Bone marrow (tissue), 2 donors: ENCODE data around the gene AMMECR1.
"Not testable (repeated sequence)": the region's sequence is repeated elsewhere in the genome, so short reads cannot be mapped to it uniquely, and the experiment has no call there.

Source experiments
- DNase-seq, 2 donors: peaks; one replicate each; lab custom pipeline; 2025; lab: John Stamatoyannopoulos, UW

AMMECR1 gene

DNA sequence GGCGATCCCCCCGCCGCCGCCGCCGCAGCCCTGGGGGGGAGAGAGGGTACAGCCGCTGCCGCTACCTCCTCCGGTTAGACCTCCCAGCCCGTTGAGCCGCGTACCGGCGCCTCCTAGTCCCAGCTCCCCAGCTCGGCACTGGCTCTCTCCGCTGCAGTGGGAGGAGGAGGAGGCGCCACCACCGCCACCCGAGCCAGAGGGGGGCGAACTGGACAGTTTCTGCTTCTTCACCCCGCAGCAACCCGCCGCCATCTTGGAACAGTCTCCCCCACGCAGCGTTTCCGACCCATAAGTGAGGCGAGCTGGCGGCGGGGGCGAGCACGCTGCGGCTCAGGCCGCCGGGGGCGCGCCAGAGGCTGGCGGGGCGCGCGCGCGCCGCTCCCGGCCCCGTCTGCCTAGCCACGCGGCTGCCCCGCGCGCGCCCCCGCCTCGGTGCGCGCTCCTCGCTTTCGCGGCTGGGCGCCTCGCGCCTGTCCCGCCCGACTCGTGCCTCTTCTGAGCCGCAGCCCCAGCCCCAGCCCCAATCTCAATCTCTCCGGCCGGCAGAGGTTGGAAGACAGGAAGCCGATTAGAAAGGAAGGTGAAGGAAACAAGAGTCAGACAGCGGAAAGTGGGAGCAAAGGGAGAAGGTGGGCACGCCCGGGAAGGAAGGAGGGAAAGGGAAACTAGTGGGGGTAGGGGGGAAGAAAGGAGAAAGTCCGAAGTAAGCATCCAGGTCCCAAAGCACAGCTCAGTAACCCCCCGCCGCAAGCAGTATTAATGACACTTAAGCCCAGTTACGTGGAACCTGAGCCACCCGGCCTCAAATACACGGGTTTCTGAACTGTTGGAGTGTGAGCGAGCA is at the start of gene AMMECR1:
Gene AMMECR1, minus strand, starts transcription at position 266 of the 844 bp plus-strand sequence. Its CDS starts 14 bp downstream, at position 252.
- peak; percentile 34 to 70 for DNase-seq

DNA sequence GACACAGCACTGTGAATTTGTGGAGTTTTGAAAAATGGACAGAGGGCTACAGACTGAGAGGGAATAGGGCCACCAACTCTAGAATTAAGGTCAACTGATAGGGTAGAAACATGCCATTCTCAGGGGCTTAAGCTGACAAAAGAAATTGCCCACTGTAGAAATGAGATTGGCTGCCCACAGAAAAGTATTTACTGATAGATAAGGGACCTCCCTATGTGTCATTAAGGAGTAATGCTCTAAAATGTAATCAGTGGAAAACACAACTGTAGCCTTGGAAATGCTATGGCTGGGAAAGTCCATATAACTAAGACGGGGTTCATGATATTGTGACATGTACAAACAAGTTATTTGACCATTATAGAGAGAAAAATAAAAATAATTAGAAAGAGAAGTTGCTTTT is 45.4 kb upstream of the AMMECR1 start:
- DNase-seq = no peak

DNA sequence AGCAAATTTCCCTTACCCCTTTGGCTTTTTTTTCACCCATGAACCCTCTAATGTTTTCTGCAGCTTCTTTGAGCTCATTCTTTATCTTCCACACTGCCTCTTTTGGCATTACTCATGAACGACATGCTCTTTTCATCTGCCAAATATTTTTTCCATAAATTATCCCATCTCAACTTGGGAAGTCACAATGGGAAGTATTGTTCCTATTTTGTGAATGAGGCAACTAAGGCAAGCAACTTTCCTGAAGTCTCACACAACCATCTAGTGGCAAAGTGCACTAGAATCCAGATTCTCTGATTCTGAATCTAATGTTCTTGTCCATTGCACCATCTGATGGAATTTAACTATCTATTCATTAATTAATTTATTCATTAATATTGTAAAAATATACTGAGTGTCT is 41.4 kb upstream of the AMMECR1 start:
- no peak for DNase-seq

DNA sequence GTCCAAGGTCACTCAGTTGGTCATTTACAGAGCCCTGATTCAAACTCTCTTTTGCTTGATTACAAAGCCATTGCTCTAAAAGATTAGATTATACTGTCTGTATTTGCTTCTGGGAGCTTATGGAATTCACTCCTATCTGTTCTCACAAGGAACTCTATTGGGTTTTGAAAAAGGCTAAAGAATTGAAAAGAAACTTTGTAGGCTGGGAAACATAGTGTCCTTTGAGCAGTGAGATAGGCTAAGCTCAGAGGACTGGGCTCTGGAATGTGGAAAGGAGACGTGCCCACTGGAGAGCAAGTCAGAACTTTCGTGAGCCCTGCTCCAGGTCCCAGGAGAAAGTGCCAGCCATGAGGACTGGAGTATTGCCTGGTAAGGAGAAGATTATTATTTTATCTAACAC is 40.7 kb upstream of the AMMECR1 start, which contains the start of gene RTL9:
Gene RTL9, plus strand, starts transcription at position 301 of the 400 bp plus-strand sequence. CDS start 91,770 bp downstream, outside the sequence.
- DNase-seq = no peak

DNA sequence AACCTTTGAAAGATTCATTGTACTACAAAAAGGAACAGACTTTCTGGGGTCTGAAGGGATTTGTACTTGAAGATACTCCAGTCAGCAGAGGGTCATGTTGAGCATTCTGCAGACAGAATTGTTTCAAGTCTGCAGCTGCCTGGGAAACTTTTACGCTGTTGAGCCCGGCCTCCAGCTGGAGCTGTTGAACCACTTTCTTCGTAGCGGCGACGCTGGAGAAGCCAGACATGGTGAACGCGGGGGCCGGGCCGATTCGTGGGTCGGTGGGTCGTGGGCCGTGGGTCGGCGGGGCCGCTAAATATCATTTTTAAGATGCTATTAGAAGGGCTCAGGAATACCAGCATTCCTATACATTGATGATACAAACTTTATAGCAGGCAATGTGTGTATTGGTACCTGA is 28.8 kb upstream of the AMMECR1 start:
- no peak for DNase-seq

DNA sequence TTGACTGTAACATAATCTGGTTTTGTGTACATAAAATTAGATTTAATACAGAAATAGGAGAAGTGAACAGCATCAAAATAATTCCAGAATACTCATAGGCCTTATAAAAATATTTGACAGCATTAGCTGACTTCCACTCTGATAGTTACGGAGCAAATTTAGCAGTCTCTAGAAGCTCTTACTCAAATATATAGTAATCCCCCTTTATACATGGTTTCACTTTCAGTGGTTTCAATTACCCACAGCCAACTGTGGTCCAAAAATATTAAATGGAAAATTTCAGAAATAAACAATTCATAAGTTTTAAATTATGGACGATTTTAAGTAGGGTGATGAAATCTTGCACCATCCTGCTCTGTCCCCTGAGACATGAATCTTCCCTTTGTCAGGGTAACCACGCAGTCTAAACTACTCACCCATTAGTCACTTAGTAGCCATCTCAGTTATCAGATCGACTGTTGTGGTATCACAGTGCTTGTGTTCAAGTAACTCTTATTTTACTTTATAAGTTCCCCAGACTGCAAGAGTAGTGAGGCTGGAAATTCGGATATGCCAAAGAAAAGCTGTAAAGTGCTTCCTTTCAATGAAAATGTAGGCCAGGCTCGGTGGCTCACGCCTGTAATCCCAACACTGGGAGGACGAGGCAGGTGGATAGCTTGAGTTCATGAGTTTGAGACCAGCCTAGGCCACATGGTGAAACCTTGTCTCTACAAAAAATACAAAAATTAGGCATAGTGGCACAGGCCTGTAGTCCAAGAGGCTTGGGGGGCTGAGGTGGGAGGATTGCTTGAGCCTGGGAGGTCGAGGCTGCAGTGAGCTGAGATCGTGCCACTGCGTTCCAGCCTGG is 23.5 kb upstream of the AMMECR1 start:
- no peak for DNase-seq

DNA sequence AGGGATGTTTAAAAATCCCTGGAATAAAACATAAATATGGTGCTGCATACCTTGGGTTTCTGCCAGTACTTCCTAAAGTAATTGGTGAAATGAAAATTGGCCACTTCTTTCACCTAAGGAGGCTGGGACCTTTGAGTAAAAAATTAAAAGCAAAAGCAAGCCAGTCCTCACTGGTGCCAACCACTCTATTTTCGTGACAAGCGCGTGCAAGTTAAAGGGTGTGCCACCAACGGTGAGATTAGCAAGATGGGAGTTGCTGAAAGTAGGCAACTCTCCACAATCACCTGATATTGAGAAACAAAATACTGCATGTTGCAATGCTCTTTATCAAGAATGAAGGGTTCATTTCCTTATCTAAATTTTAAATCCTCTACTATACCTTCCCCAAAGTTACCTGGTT is 21.1 kb upstream of the AMMECR1 start:
- DNase-seq = no peak

DNA sequence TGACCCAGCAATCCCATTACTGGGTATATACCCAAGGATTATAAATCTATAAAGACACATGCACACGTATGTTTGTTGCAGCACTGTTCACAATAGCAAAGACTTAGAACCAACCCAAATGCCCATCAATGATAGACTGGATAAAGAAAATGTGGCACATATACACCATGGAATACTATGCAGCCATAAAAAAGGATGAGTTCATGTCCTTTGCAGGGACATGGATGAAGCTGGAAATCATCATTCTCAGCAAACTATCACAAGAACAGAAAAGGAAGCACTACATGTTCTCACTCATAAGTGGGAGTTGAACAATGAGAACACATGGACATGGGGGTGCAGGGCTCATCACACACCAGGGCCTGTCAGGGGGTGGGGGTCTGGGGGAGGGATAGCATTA is 15.6 kb upstream of the AMMECR1 start:
- DNase-seq = not testable (repeated sequence)

DNA sequence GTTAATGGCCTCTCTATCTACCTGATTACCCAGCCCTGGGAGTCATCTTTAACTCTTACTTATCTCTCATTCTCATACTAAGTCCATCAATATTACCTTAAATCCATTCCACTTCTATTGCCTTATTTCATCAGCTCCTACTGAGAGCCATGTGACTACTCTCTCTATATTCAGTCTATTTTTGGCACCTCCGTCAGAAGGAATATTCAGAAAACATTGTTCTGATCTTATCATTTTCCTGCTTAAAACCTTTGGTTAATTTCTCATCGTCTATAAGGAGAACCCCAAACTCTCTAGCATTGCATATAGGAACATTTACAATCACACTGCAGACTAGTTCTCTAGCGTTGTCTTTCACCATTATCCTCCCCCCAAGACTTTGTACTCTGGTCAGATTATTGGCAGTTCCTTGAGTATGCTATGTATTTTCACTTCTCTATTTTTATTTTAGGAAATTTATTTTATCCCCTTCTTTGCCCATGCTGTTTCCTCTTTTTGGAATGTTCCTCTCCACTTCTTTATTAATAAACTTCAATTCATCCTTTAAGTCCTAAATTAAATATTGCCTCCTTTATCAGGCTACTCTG is 13.7 kb upstream of the AMMECR1 start:
- DNase-seq = no peak

DNA sequence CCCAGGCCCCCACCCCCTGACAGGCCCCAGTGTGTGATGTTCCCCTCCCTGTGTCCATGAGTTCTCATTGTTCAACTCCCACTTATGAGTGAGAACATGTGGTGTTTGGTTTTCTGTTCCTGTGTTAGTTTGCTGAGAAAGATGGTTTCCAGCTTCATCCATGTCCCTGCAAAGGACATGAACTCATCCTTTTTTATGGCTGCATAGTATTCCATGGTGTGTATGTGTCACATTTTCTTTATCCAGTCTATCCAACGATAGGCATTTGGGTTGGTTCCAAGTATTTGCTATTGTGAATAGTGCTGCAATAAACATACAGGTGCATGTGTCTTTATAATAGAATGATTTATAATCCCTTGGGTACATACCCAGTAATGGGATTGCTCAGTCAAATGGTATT is 10.7 kb upstream of the AMMECR1 start:
- DNase-seq = not testable (repeated sequence)

DNA sequence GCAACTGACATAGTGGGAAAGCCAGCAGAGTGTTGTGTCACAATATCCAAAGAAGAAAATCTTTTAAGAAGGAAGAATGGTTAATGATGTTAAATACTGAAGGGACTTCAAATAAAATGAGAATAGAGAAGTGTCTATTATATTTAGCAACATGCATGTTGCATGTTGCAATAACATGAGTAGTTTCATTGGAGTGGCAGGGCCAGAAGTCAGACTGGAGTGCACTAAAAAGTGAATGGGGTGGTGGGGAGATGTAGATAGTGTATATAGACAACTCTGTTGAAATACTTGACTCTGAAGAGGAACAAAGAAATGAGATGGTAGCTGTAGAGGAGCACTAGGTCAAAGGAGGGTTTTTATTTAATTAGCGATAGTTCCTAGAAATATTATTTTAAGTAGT is 9.5 kb upstream of the AMMECR1 start:
- DNase-seq = no peak

DNA sequence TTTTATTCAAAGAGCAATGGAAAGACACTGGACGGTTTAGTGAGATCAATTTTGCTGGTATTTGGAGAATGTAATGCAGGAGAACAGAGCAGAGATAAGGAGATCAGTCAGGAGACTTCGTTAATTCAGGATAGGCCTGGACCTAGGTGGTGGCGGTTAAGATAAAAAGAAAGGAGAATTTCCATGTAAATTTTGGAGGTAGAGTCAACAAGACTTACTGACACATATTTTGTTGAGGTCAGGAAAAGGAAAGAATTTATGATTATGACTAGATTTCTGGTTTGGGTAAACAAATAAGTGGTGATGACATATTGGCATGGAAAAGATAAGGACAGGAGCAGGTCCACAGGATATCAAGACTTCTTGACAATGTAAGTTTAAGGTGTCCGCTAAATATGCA is 8.8 kb upstream of the AMMECR1 start:
- DNase-seq = no peak

DNA sequence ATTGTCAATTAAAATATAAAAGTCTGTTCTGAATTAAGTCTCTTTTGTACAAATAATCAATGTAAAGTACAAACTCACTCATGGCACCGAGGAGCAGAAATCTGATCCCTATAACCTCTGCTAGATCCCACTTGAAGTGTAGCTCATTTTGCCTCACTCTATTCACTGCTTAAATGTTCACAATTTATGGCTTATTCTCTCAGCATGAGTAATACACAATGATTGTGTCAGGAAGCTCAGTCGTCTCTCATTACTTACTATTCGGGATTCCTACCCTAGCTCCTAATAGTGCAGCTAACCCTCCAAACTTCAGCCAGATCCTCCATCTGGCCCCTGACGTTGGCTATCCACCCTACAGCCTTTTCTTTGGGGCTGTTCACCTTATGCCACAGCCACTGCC is 4.7 kb upstream of the AMMECR1 start:
- no peak for DNase-seq

DNA sequence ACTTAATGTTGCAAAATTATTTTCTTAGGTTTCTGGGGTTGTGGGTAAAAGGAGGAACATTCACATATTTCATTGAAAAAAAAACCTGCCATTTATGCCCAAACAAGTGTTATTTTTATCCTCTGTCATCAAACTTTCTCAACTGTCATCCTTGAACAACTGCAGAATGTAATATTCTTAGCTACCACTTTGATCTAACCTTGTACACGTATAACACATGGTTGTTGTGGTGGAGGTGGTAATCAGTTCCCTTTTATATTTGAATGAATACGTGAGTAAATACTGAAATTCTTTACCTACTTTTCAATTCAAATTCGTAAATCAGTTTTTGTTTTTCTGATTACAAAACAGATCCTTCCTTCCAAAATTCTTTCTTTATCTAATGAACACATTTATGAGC is 3.8 kb upstream of the AMMECR1 start:
- DNase-seq = no peak

DNA sequence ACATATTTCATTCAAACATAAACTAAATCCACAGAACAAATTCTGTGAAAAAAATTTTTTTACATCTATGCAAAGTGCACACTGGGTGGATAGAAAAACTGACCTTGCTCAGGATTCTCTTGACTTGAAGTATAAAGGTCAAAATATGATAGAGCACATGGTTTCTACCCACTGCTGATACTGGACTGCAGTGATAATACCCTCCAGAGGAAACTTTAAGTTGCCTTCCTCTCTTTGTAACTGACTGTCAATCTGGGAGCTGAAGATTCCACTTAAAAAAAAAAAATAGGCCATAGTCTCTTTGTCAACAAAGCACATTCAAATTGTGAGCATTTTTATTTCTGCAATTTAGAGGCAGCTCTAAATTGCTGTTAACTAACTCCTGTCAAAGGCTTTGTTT is 3.2 kb upstream of the AMMECR1 start:
- no peak for DNase-seq

DNA sequence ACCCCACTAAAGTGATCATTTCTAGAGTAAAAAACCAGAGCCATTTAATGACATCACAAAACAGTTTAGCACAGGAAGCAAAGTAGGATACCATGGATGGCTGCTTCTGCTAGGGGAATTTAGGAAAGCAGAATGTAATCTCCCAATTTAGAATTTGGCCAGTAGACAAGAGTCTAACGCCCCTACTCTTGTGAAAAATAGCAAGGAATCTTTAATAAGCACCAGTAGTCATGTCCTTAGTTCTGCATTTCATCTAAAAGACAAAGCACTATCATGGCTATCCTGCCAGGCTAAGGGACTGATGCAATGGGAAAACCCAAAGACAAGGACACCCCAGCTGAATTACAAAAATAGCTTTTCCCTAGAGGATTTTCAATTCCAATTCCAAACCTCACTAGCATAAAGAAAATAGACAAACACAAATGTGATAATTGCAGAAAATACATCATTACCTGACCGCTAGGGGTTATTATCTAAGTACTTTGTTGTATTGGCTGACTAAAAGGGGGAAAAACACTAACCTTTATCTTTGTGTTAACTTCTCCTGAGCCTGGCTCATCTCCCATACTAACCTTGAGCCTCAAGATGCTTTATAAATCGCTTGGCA is 2.6 kb upstream of the AMMECR1 start:
- DNase-seq = no peak

DNA sequence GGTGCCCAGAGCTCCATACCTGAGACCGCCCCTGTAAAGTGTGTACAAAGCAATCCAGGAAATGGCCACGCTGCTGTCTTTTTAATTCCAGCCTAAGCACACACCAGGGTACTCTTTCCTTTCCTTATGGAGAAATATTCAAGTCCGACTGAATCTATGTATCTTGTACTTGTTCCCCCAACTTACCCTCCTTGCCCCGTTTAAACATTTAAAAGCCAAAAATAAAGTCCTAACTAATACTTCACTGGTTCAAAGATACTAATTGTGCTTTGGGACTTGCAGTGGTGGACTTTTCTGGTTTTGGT is 731 bp upstream of the AMMECR1 start:
- no peak for DNase-seq

DNA sequence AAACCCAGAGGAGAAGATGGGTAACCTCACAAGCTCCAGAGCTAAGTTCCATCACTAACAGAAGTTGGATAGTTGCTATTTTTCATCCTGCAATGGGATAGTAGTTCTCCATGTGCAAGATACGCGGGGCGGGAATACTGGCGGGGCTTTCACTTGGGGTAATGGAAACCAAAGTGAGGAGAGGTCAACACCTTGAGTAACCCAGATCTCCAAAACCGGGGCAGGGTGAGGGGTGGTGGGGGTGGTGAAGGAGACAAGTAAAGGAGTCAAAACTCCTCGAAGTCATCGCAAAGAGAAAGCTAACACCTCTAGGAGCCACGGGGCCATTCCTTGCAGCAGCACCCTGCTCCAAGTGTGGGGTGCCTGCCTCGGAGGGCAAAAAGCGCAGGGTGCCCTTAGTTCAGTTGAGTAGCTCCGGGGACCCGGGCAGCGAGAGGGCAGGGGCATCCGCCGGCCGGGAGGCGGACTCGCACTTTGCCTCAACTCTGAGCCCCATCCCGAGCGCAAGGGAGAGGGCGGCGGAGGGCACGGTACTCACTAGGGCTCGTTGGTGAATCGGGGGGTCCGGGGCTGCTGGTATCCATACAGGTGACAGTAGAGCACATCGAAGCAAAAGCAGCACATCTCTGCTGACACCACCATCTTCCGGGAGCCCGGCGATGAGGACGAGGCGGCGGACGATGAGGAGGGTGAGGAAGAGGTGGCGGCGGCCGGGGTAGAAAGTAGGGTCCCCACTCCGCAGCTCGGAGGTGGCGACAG is 645 bp downstream of the AMMECR1 start:
- DNase-seq = peak in 1 of 2 donors; percentile 18

DNA sequence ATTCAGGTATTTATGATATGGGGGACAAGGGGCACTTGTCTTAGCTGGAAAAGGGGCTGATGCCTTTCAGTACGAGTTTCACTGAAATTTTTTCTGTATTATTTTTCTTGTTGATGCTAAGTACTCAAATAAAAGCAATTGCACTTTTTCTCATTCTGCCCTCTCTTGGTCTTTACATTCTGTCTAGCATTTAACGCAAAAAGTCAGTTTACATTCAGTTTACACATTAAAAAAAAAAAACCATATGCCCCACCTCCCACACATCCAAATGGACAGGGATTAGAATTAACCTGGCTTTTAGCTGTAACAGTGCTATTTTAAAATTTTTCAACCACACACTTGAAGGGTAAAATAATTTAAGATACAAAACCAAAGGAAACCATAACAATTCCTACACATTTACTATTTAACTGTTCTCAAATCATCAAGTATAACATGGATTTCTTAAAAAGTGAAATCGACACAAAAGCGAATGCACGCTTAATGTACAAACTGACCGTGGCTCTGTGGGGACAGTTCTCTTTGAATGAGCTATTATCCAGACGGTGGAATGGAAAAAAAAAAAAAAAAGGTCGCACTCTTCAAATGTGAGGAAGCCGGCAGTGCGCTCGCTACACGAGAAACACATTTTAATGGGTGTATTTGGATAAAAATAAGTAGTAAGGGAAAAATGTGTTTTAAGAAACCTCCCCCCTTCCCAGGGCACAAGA is 1.4 kb downstream of the AMMECR1 start:
- no peak for DNase-seq

DNA sequence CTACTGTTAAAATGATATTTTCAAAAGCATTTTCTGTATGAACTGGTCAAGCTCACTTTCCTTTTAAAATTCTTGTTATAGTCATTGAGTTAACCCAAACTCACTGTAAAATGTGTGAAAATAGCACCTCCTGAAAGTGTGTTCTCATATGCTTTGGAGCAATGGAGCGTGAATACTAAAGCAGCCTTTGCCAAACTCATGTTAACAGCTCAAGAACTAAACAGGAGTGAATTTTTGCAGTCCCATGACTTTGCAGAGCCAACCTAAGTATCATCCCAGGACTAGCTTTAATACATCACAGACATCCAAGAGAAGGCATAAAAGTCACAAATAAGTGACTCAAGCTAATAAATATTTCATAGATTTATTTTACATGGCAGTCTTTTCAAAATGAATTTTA is 2.3 kb downstream of the AMMECR1 start:
- DNase-seq = no peak
